Parathyroid adenoma (tissue), 2 donors: ENCODE results near the gene SNRPA1.

Experiments used
- H2AFZ ChIP-seq: fragments of 300-600 bp; sonication (generic); one replicate; pipeline ENCODE4 v1.7.0; 2017; ENCODE audit warnings: antibody characterized with exemption, mild to moderate bottlenecking
- H3K27ac ChIP-seq: fragments of 300-600 bp; sonication (generic); one replicate; pipeline ENCODE4 v1.7.0; 2017
- H3K27me3 ChIP-seq: fragments of 300-600 bp; sonication (generic); one replicate; pipeline ENCODE4 v1.7.0; 2017; ENCODE audit warnings: low read length; ENCODE audit not compliant: control insufficient read depth, insufficient read depth
- H3K36me3 ChIP-seq: fragments of 300-600 bp; sonication (generic); one replicate; pipeline ENCODE4 v1.7.0; 2017; ENCODE audit warnings: low read length; ENCODE audit not compliant: control insufficient read depth, insufficient read depth
- H3K4me1 ChIP-seq: fragments of 300-600 bp; sonication (generic); one replicate; pipeline ENCODE4 v1.7.0; 2017; ENCODE audit warnings: control low read depth
- H3K4me2 ChIP-seq: fragments of 300-600 bp; sonication (generic); one replicate; pipeline ENCODE4 v1.7.0; 2017; ENCODE audit warnings: low read length
- H3K4me3 ChIP-seq: fragments of 300-600 bp; sonication (generic); one replicate; pipeline ENCODE4 v1.7.0; 2017; ENCODE audit warnings: low read depth, low read length
- H3K79me2 ChIP-seq: fragments of 300-600 bp; sonication (generic); one replicate; pipeline ENCODE4 v1.7.0; 2017; ENCODE audit warnings: control low read depth
- H3K9ac ChIP-seq: fragments of 300-600 bp; sonication (generic); one replicate; pipeline ENCODE4 v1.7.0; 2017; ENCODE audit warnings: mild to moderate bottlenecking
- H3K9me3 ChIP-seq: fragments of 300-600 bp; sonication (generic); one replicate; pipeline ENCODE4 v1.7.0; 2017; ENCODE audit warnings: low read length; ENCODE audit not compliant: control insufficient read depth
- TF ChIP-seq, protein P1 (sequence below): fragments of 300-600 bp; sonication (generic); IDR thresholded peaks from one replicate; pipeline ENCODE4 v1.7.0; 2017; ENCODE audit warnings: antibody characterized with exemption, mild to moderate bottlenecking
- donor health status: primary hyperparathyroidism.

Gene SNRPA1

DNA sequence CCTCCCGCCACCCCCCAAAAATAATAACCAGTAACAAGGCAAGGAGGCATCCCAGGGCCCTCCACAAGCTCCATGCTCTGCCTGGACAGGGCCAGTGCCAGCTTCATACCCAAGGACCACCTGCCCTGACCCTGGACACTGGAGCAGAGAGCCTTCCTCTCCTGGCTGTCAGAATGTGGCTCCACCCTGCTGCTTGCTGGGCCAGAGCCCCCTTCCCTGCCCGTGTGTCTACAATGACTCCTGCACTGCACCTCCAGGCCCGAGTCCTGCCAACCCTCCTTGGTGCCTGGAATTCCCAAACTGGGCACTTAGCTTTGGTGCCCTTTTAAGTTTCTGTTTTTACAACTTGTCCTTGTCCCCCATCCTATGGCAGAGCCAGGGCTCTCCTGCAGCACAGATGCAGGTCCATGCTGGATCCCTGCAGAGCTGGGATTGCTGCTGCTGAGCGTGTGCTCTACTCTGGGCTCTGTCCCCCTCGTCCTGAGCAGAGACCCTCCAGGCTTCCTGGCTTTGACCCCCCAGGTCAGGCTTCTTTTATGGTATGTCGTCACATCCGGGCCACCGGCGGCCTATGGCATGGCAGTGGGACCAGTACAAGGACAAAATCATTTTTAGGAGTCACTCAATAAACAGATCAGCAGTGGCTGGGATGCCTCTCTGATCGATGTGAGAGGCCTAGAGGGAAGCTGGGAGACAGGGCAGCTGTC, 11.4 kb upstream of the SNRPA1 start:
- Histone ChIP-seq H3K4me3 (no peak overlapping the region), H2AFZ (no peak overlapping the region), H3K79me2 (no peaks in the 10 kb centered on the region), H3K9me3 (no peaks in the 10 kb centered on the region), H3K4me2 (no peak overlapping the region), H3K27me3 (no peaks in the 10 kb centered on the region), H3K4me1 (no peaks in the 10 kb centered on the region), H3K9ac (no peak overlapping the region), H3K27ac (no peak overlapping the region), H3K36me3 (no peaks in the 10 kb centered on the region)
- TF ChIP-seq, protein P1, sequence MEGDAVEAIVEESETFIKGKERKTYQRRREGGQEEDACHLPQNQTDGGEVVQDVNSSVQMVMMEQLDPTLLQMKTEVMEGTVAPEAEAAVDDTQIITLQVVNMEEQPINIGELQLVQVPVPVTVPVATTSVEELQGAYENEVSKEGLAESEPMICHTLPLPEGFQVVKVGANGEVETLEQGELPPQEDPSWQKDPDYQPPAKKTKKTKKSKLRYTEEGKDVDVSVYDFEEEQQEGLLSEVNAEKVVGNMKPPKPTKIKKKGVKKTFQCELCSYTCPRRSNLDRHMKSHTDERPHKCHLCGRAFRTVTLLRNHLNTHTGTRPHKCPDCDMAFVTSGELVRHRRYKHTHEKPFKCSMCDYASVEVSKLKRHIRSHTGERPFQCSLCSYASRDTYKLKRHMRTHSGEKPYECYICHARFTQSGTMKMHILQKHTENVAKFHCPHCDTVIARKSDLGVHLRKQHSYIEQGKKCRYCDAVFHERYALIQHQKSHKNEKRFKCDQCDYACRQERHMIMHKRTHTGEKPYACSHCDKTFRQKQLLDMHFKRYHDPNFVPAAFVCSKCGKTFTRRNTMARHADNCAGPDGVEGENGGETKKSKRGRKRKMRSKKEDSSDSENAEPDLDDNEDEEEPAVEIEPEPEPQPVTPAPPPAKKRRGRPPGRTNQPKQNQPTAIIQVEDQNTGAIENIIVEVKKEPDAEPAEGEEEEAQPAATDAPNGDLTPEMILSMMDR = no peak

DNA sequence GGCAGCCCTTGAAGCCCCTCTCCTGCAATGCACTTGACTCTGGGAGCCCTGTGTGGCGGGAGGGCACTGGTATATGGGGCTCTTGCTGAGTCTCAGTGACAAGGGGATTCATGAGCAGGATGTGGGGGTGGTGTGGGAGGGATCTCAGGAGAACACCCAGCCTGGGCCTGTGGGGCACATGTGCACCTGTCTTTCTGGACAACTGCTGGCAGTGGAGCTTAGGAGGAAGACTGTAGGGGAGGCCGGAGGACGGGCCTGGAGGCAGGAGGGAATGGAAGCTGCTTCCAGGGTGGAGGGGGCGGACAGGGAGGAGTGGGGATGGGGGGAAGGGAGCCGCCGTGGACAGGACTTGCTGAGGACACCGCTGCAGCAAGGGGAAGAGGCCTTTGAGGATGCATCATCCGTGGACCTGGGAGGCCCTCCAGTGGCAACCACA, 10.8 kb upstream of the SNRPA1 start:
- no peak overlapping the region for H2AFZ ChIP-seq
- H3K9ac ChIP-seq = no peak overlapping the region
- H3K4me1 ChIP-seq = no peaks in the 10 kb centered on the region
- TF ChIP-seq, protein P1 = no peak
- H3K4me2 ChIP-seq = no peak overlapping the region
- H3K79me2 ChIP-seq = no peaks in the 10 kb centered on the region
- no peaks in the 10 kb centered on the region for H3K36me3 ChIP-seq
- no peak overlapping the region for H3K27ac ChIP-seq
- no peaks in the 10 kb centered on the region for H3K27me3 ChIP-seq
- no peaks in the 10 kb centered on the region for H3K9me3 ChIP-seq
- no peak overlapping the region for H3K4me3 ChIP-seq

DNA sequence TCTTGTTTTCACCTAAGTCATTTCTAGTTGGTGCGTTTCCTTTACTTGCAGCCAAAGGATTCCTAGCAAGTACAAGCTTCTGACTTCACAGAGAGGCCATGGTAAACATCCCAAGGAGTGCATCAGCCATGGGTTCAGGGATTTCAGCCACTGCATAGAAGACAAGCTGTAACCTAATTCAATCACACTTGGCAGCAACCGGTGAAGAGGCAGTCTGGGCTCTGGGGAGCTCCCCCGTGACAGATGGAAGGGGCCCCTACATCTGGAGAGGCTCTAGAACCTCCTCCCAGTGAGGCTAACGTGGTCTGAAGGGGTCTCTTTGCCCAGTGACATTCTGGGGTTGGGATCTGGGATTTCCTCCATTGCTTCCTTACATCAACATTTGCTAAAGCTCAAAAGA, 8.4 kb upstream of the SNRPA1 start:
- H3K9ac ChIP-seq = no peak overlapping the region
- TF ChIP-seq, protein P1 = no peak
- no peak overlapping the region for H3K4me2 ChIP-seq
- no peak overlapping the region for H3K4me3 ChIP-seq
- no peaks in the 10 kb centered on the region for H3K79me2 ChIP-seq
- H3K4me1 ChIP-seq = no peaks in the 10 kb centered on the region
- H3K27me3 ChIP-seq = no peaks in the 10 kb centered on the region
- no peak overlapping the region for H2AFZ ChIP-seq
- no peaks in the 10 kb centered on the region for H3K9me3 ChIP-seq
- no peaks in the 10 kb centered on the region for H3K36me3 ChIP-seq
- no peak overlapping the region for H3K27ac ChIP-seq

DNA sequence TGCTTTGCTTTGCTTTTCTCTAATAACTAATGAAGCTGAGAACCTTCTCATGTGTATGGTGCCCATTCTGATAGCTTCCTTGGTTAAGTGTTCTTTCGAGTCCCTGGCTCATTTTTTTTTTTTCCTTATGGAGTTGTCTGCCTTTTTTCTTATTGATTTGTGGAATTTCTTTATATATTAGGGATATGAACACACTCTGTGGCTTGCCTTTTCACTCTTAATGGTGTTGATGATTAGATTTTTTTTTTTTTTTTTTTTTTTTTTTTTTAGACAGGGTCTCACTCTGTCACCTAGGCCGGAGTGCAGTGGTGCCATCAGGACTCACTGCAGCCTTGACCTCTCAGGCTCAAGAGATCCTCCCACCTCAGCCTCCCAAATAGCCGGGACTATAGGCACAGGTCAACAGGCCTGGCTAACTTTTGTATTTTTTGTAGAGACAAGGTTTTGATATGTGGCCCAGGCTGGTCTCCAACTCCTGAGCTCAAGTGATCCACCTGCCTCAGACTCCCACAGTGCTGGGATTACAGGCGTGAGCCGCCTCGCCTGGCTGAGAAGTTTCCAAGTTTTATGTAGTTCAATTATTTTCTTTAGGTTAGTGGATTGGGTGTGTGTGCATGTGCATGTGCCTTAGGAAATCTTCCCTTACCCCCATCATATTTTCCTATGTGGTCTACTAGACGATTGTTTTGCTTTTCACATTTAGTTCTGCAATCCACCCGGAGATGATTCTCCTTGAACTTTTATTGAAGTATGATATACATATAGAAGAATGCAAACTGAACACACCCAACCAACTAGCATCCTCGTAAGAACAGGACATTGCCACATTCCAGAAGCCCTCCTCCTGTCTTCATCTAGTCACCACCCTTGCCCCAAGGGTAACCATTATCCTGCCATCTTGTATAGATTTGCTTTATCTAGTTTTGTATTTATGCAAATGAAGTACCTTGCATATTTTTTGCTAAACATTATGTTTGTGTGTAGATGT, 1.7 kb upstream of the SNRPA1 start:
- peak overlapping the region; percentile 81 for H3K4me3 ChIP-seq
- H3K4me2 ChIP-seq = peak overlapping the region; percentile 73
- peaks cover 16% of the 10 kb centered on the region for H3K79me2 ChIP-seq
- peaks cover 3% of the 10 kb centered on the region for H3K4me1 ChIP-seq
- H3K27ac ChIP-seq = no peak overlapping the region
- no peaks in the 10 kb centered on the region for H3K9me3 ChIP-seq
- H3K36me3 ChIP-seq = no peaks in the 10 kb centered on the region
- no peak overlapping the region for H3K9ac ChIP-seq
- H3K27me3 ChIP-seq = no peaks in the 10 kb centered on the region
- H2AFZ ChIP-seq = no peak overlapping the region
- TF ChIP-seq, protein P1 = no peak
